Measurements from ENCODE around the gene TMEM40. TPM values are rescaled to one million over a fixed set of nuclear protein-coding genes. Genes with fewer than 3 reads are reported as not detected.

TMEM40 gene
- total RNA-seq, 1 donor from 2014 or later, result not detected

- intact Hi-C loops (cut with micrococcal nuclease), result no loop called here
Observed at GRCh38 chr3:12751571-12751970, 7.5 kb downstream of the TMEM40 start.

- intact Hi-C loops (cut with micrococcal nuclease), result no loop called here
Observed at GRCh38 chr3:12750658-12751071, 8.4 kb downstream of the TMEM40 start.

DNA sequence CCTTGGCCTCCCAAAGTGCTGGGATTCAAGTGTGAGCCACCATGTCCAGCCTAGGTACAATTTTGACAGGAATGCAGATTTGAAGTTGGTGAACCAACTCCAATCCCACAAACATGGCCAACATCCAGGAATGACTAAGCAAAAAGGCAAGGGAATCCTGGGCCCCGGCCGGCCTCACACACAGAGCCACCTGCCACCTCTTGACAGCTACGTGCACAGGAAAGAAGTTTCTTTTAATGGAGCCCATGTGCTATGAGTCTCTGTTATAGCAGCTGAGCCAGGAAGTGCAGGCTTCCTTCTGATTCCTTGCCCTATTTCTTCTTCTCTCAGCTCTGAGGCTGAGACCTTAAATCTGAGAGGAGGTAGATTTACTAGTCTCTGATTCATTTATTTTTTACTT is 8.8 kb downstream of the TMEM40 start:
- intact Hi-C loops (cut with micrococcal nuclease), result no loop called here

GRCh38 chr3:12748477-12748876 is 10.6 kb downstream of the TMEM40 start:
- intact Hi-C loops (cut with micrococcal nuclease), result no loop called here

GRCh38 chr3:12746419-12746818 is 12.6 kb downstream of the TMEM40 start:
- intact Hi-C loops (cut with micrococcal nuclease), result no loop called here

DNA sequence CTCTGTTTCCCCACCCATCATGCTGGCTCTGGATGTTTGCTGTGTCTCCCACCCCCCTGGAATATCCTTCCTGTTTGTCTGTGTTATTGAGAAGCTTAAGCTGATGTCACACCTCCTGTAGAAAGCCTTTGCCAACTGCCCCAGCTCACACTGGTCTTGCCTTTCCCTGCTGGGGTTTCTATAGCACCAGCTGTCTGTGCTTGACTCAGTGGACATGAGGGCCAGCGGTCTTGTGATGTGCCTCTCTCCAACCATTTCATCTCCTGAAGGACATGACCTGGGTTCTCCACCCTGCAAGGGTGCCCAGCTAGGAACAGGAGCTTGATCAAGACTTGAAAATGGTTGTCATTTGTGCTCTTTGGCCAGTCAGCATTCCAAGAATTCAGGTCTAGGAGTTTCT is 14.7 kb downstream of the TMEM40 start:
- intact Hi-C loops (cut with micrococcal nuclease), result no loop called here

- intact Hi-C loops (cut with micrococcal nuclease), result no loop called here
Observed at GRCh38 chr3:12743583-12743982, 15.5 kb downstream of the TMEM40 start.

DNA sequence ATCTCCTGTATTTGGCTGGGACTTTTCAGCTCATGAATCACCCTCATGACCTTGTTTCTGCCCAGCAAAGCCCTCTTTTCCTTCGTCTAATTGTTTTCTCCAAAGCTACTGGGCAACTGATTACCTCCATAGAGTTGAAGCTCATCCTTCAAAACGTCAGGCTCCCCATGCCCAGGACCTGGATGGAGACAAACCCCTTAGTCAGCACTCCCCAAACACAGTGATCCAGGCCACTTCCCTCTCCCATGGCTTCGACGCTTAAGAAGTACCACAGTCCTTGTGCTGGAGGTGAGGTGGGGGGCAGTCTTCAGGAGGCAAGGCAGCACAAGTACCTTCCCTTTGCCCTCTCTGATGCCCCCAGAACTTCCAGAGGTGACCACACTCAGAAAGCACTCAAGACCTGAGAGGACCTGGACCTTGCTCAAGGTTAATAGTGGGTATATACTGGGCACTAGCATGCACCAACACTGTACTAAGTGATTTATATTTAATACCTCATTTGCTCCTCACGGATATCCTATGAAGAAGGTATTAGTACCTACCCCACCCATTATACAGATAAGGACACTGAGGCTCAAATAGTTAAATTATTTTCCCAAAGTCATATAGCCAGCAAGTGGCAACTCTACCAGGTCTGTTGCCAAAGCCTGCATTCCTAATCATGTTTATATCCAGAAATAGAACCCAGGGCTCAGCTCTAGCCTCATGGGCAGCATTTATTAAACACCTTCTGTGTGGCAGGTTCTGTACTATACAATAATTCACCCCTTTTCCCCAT is 16.5 kb downstream of the TMEM40 start:
- intact Hi-C loops (cut with micrococcal nuclease), result no loop called here

GRCh38 chr3:12741209-12741608 is 17.9 kb downstream of the TMEM40 start:
- intact Hi-C loops (cut with micrococcal nuclease), result no loop called here

DNA sequence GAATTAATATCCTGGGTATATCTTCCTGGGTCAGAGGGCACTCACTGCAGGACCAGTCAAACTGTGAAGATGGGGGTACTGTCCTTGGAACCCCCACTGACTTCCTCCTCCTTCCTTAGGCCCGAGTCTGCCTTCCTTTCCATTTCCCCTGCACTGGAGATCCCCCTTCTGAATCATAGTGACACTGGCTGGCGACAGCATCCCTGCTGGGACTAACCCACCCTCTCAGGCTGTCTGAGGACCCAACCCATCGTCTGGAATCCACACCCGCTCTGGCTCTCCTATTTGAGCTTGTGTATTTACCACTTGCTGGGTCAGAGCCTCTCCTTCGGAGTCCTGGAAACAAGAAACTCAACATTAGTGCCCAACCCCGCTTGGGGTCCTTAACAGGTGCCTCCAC is 21.2 kb downstream of the TMEM40 start:
- intact Hi-C loops (cut with micrococcal nuclease), result no loop called here

DNA sequence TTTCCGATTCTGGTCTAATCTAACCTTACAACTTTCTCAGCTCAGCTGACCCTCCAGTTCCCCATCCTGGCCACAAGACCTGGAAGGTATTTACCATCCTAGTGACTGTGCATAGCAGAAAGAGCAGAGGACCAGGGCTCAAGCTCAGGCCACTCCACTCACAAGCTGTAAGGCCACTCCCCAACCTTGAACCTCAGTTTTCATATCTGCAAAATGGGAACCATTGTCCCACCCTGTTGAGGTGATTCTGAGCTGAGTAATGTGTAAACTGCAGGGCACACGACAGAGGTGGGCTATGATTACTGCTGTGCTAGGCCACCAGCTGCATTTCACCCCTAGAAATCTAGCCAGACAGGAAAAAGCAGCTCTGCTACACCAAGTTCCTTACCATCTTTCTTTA is 21.7 kb downstream of the TMEM40 start:
- intact Hi-C loops (cut with micrococcal nuclease), result no loop called here

DNA sequence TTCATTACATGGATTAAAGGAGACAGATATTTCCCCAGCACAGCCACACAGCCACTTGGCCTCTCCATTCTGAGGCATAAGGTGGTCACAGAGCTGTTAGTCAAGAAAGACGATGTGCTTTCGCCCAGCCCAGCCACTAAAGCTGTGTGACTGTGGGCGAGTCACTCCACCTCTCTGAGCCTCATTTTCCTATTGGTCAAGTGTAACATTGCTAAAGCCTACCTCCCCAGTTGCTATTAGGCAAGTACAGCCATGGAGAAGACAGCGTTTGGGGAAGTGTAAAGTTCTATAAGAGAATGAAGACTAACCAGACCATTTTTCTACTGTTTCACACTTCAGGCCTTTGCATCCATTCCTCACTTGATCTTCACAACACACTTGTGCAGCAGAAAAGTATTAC is 24.1 kb downstream of the TMEM40 start:
- intact Hi-C loops (cut with micrococcal nuclease), result no loop called here

GRCh38 chr3:12733566-12733965 is 25.5 kb downstream of the TMEM40 start:
- intact Hi-C loops (cut with micrococcal nuclease), result no loop called here

DNA sequence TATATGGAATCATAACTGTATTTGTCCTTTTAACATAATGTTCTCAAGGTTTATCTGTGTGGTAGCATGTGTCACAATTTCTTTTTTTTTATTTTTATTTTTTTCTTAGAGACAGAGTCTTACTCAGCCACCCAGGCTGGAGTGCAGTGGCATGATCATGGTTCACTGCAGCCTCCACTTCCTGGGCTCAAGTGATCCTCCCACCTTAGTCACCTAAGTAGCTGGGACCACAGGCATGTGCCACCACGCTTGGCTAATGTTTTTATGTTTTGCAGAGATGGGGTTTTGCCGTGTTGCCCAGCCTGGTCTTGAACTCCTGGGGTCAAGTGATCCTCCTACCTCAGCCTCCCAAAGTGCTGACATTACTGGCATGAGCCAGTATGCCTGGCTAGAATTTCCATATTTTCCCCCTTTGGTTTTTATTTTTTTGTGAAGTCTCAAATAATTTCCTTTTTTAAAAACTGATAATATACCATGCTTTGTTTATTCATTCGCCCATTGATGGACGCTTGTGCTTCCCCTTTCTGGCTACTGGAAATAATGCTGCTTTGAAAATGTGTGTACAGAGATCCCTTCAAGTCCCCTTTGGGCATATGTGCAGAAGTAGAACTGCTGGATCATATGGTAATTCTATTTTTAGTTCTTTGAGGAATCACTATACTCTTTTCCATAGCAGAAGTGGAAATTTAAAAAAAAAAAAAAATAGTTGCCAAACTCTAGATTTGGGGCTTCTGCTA is 28.4 kb downstream of the TMEM40 start:
- intact Hi-C loops (cut with micrococcal nuclease), result no loop called here

DNA sequence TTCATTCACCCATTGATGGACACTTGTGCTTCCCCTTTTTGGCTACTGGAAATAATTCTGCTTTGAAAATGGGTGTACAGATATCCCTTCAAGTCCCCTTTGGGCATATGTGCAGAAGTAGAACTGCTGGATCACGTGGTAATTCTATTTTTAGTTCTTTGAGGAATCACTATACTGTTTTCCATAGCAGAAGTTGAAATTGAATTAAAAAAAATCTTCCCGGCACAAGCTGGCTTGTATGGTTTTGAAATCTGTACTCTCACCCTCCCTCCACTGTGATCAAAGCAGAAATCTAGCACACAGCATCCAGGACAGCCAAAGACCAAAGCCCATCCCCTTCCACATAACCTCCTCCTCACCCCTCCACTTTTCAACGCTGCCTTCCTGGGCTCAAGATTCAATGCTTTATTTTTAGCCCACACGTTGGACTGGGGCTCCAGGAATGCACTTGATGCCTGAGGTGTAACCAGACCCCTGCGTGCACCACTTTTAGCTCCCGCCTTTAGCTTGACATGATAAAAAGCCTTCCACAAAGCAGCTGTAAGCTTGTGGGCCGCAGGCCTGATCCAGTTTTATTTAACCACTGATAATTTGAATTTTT is 29.9 kb downstream of the TMEM40 start:
- intact Hi-C loops (cut with micrococcal nuclease), result no loop called here

GRCh38 chr3:12727937-12728336 is 31.1 kb downstream of the TMEM40 start:
- intact Hi-C loops (cut with micrococcal nuclease), result no loop called here

GRCh38 chr3:12727481-12727880 is 31.6 kb downstream of the TMEM40 start:
- intact Hi-C loops (cut with micrococcal nuclease), result no loop called here

GRCh38 chr3:12725436-12725835 is 33.6 kb downstream of the TMEM40 start:
- intact Hi-C loops (cut with micrococcal nuclease), result no loop called here

- intact Hi-C loops (cut with micrococcal nuclease), result loop anchor here (5.0 kb wide), 1 partner anchor 122 kb away; no protein-coding TSS in a partner anchor
Observed at GRCh38 chr3:12724794-12725193, 34.3 kb downstream of the TMEM40 start.

DNA sequence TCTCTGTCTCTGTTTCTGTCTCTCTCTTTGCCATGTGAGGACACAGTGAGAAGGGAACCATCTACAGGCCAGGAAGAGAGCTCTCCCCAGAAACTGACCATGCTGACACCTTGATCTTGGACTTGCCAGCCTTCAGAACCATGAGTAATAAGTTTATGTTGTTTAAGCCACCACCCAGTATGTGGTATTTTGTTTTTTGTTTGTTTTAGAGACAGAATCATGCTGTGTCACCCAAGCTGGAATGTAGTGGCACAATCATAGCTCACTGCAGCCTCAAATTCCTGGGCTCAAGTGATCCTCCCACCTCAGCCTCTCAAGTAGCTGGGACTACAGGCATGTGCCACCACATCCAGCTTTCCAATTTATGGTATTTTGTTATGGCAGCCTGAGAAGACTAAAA is 35.7 kb downstream of the TMEM40 start:
- intact Hi-C loops (cut with micrococcal nuclease), result loop anchor here (5.0 kb wide), 1 partner anchor 121 kb away; no protein-coding TSS in a partner anchor

DNA sequence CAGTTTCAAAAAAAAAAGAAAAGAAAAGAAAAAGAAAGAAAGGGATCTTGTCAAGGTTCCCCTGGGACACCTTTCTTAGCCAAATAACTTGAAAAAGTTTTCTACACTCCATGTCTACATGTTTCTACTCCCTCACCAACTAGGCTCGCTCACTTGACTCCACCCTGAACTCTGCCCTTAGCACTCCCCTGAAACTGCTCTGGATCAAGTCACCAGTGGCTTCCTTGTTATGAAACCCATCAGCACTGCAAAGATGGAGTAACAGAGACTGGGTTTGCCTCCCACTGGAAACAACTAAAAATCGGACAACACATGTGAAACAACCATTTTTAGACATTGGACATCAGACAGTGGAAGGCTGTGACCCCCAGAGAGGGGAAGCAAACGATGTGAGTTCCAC is 36.8 kb downstream of the TMEM40 start:
- intact Hi-C loops (cut with micrococcal nuclease), result loop anchor here (5.0 kb wide), 1 partner anchor 120 kb away; no protein-coding TSS in a partner anchor
